ENCODE measurements around the gene DCTD.

The DCTD gene

DNA sequence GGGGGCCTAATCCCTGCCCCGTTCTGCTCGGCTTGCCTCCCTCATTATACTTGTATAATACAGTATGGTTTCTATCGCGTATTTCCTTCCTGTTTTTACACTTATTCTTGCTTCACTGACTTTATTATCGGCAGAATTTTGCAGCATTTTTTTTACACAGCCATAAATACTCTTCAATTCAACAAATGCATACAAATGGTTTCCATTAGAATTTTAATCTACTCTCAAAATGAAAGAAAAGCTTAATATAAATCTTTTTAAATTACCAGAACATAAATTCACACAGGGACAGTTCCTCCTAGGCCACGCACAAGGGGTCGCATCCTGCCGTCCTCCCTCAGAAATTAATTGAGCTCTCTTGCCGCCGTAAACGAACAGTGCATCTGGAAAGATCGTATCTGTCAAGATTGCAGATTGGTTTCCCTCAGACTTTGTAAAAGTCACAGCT is 42.9 kb downstream of the DCTD start:
- H3K4me3 ChIP-seq (ENCODE audit: low read length): no peak overlapping the region
- no peaks in the 10 kb centered on the region for H3K36me3 ChIP-seq (ENCODE audit: control insufficient read depth, insufficient read depth, low read length)
- no peak overlapping the region for H3K27ac ChIP-seq (ENCODE audit: low read depth, low read length)

DNA sequence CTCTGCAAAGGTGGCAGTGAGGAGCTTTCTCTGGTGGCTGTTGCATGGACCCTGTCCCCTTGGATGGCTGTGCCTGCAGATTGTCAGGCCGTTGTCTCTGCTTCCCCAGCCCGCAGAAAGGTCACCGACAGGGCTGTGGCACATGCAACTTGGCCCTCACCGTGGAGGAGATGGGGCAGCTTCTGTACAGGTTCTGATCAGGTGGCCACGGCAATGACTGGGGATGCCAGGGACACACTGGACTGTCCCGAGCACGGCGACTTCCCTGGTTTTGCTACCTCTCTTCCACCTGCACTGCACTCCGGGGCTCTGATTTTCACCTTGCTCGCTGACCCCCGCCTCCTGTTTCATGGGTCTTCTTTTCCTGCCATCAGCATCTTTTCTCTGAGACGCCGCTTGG is 43.5 kb downstream of the DCTD start:
- Histone ChIP-seq H3K4me3 (ENCODE audit: low read length) (no peak overlapping the region), H3K9ac (ENCODE audit: low read length) (no peak overlapping the region), H3K4me1 (ENCODE audit: control insufficient read depth, insufficient read depth, low read length) (no peaks in the 10 kb centered on the region), H3K27me3 (ENCODE audit: control insufficient read depth, insufficient read depth, low read length) (no peaks in the 10 kb centered on the region), H3K36me3 (ENCODE audit: control insufficient read depth, insufficient read depth, low read length) (no peaks in the 10 kb centered on the region), H3K27ac (ENCODE audit: low read depth, low read length) (no peak overlapping the region)

More for the DNA sequence above, 42.9 kb downstream of the DCTD start:
- H3K27me3 ChIP-seq (ENCODE audit: control insufficient read depth, insufficient read depth, low read length): no peaks in the 10 kb centered on the region
- H3K4me1 ChIP-seq (ENCODE audit: control insufficient read depth, insufficient read depth, low read length): no peaks in the 10 kb centered on the region
- no peak overlapping the region for H3K9ac ChIP-seq (ENCODE audit: low read length)

- Histone ChIP-seq H3K27ac (ENCODE audit: low read depth, low read length) (no peak overlapping the region), H3K27me3 (ENCODE audit: control insufficient read depth, insufficient read depth, low read length) (no peaks in the 10 kb centered on the region), H3K9ac (ENCODE audit: low read length) (no peak overlapping the region), H3K36me3 (ENCODE audit: control insufficient read depth, insufficient read depth, low read length) (no peaks in the 10 kb centered on the region), H3K4me1 (ENCODE audit: control insufficient read depth, insufficient read depth, low read length) (no peaks in the 10 kb centered on the region), H3K4me3 (ENCODE audit: low read length) (no peak overlapping the region)
These were observed 43.9 kb downstream of the DCTD start for GRCh38 chr4:182873289-182873688.

GRCh38 chr4:182872886-182873285 is 44.3 kb downstream of the DCTD start:
- no peaks in the 10 kb centered on the region for H3K4me1 ChIP-seq (ENCODE audit: control insufficient read depth, insufficient read depth, low read length)
- H3K36me3 ChIP-seq (ENCODE audit: control insufficient read depth, insufficient read depth, low read length): no peaks in the 10 kb centered on the region
- H3K27ac ChIP-seq (ENCODE audit: low read depth, low read length): no peak overlapping the region
- no peak overlapping the region for H3K9ac ChIP-seq (ENCODE audit: low read length)
- H3K4me3 ChIP-seq (ENCODE audit: low read length): no peak overlapping the region
- no peaks in the 10 kb centered on the region for H3K27me3 ChIP-seq (ENCODE audit: control insufficient read depth, insufficient read depth, low read length)

DNA sequence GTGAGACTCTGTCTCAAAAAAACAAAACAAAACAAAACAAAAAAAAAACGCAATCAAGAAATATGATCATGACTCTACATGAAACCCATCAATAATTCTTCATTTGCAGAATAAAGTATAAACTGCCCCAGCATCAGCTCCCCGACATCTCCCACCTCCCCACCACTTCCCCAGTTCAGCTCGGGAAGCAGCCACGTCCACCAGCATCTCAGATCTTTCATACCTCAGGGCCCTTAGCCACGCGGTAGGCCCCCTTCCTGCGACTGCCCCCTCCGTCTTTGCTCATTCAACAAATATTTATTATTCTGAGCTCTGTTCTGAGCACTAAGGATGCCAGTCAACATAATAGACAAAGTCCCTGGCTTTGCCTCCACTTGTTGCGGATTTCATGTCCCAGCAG is 45.6 kb downstream of the DCTD start:
- Histone ChIP-seq H3K4me3 (ENCODE audit: low read length) (no peak overlapping the region), H3K27me3 (ENCODE audit: control insufficient read depth, insufficient read depth, low read length) (no peaks in the 10 kb centered on the region), H3K9ac (ENCODE audit: low read length) (no peak overlapping the region), H3K36me3 (ENCODE audit: control insufficient read depth, insufficient read depth, low read length) (no peaks in the 10 kb centered on the region), H3K4me1 (ENCODE audit: control insufficient read depth, insufficient read depth, low read length) (no peaks in the 10 kb centered on the region), H3K27ac (ENCODE audit: low read depth, low read length) (no peak overlapping the region)

GRCh38 chr4:182869697-182870096 is 47.5 kb downstream of the DCTD start:
- H3K27ac ChIP-seq (ENCODE audit: low read depth, low read length): no peak overlapping the region
- no peak overlapping the region for H3K9ac ChIP-seq (ENCODE audit: low read length)
- no peak overlapping the region for H3K4me3 ChIP-seq (ENCODE audit: low read length)
- no peaks in the 10 kb centered on the region for H3K27me3 ChIP-seq (ENCODE audit: control insufficient read depth, insufficient read depth, low read length)
- H3K36me3 ChIP-seq (ENCODE audit: control insufficient read depth, insufficient read depth, low read length): no peaks in the 10 kb centered on the region
- H3K4me1 ChIP-seq (ENCODE audit: control insufficient read depth, insufficient read depth, low read length): no peaks in the 10 kb centered on the region

- H3K4me3 ChIP-seq (ENCODE audit: low read length): no peak overlapping the region
- no peak overlapping the region for H3K9ac ChIP-seq (ENCODE audit: low read length)
- no peaks in the 10 kb centered on the region for H3K36me3 ChIP-seq (ENCODE audit: control insufficient read depth, insufficient read depth, low read length)
- H3K27ac ChIP-seq (ENCODE audit: low read depth, low read length): no peak overlapping the region
- H3K27me3 ChIP-seq (ENCODE audit: control insufficient read depth, insufficient read depth, low read length): no peaks in the 10 kb centered on the region
- no peaks in the 10 kb centered on the region for H3K4me1 ChIP-seq (ENCODE audit: control insufficient read depth, insufficient read depth, low read length)
These were observed 50.4 kb downstream of the DCTD start for GRCh38 chr4:182866746-182867145.

- no peaks in the 10 kb centered on the region for H3K36me3 ChIP-seq (ENCODE audit: control insufficient read depth, insufficient read depth, low read length)
- H3K27me3 ChIP-seq (ENCODE audit: control insufficient read depth, insufficient read depth, low read length): no peaks in the 10 kb centered on the region
- no peaks in the 10 kb centered on the region for H3K4me1 ChIP-seq (ENCODE audit: control insufficient read depth, insufficient read depth, low read length)
- H3K9ac ChIP-seq (ENCODE audit: low read length): no peak overlapping the region
- H3K27ac ChIP-seq (ENCODE audit: low read depth, low read length): no peak overlapping the region
- H3K4me3 ChIP-seq (ENCODE audit: low read length): no peak overlapping the region
These were observed 53.7 kb downstream of the DCTD start for GRCh38 chr4:182863501-182863900.

DNA sequence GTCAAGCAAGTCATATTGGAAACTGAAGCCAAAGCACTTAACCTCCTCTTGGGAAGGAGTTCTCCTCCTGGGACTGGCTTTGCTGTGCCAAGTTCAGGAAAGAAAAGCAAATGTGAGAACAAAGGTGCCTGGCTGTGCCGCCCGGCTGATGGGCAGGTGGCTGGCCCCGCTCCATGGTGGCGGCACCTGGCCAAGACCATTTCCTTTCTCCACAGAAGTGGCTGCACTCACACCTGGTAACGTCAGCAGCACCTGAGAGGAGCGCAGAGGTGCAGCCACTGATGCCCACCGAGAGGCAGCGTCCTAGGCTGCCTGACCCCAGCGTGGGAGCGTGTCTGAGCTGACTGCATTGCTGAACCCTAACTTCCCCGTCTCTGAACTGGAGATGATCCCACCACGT is 54.3 kb downstream of the DCTD start:
- Histone ChIP-seq H3K9ac (ENCODE audit: low read length) (no peak overlapping the region), H3K27ac (ENCODE audit: low read depth, low read length) (no peak overlapping the region), H3K4me3 (ENCODE audit: low read length) (no peak overlapping the region), H3K27me3 (ENCODE audit: control insufficient read depth, insufficient read depth, low read length) (no peaks in the 10 kb centered on the region), H3K36me3 (ENCODE audit: control insufficient read depth, insufficient read depth, low read length) (no peaks in the 10 kb centered on the region), H3K4me1 (ENCODE audit: control insufficient read depth, insufficient read depth, low read length) (no peaks in the 10 kb centered on the region)

- no peak overlapping the region for H3K9ac ChIP-seq (ENCODE audit: low read length)
- H3K27me3 ChIP-seq (ENCODE audit: control insufficient read depth, insufficient read depth, low read length): no peaks in the 10 kb centered on the region
- no peak overlapping the region for H3K4me3 ChIP-seq (ENCODE audit: low read length)
- no peaks in the 10 kb centered on the region for H3K4me1 ChIP-seq (ENCODE audit: control insufficient read depth, insufficient read depth, low read length)
- H3K27ac ChIP-seq (ENCODE audit: low read depth, low read length): no peak overlapping the region
- no peaks in the 10 kb centered on the region for H3K36me3 ChIP-seq (ENCODE audit: control insufficient read depth, insufficient read depth, low read length)
These were observed 54.9 kb downstream of the DCTD start for GRCh38 chr4:182862141-182862875.

GRCh38 chr4:182861346-182861745 is 55.8 kb downstream of the DCTD start:
- Histone ChIP-seq H3K4me3 (ENCODE audit: low read length) (no peak overlapping the region), H3K36me3 (ENCODE audit: control insufficient read depth, insufficient read depth, low read length) (no peaks in the 10 kb centered on the region), H3K9ac (ENCODE audit: low read length) (no peak overlapping the region), H3K27ac (ENCODE audit: low read depth, low read length) (no peak overlapping the region), H3K4me1 (ENCODE audit: control insufficient read depth, insufficient read depth, low read length) (no peaks in the 10 kb centered on the region), H3K27me3 (ENCODE audit: control insufficient read depth, insufficient read depth, low read length) (no peaks in the 10 kb centered on the region)

DNA sequence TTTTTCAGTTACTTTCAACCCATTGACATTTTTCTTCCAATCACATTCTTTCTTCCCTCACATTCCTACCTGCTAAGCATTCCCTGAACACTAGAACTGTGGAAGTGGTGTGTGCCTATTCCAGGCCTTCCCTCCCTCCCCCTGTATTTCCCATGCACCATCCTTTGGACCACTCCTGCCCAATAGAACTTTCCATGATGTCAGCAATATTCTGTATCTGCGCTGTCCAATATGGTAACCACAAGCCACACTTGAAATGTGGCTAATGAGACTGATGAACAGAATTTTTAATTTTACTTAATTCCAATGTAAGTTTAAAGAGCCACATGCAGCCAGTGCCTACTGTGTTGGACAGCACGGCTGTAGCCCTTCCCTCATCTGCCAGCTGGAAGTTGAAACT is 57.5 kb downstream of the DCTD start:
- Histone ChIP-seq H3K36me3 (ENCODE audit: control insufficient read depth, insufficient read depth, low read length) (no peaks in the 10 kb centered on the region), H3K27ac (ENCODE audit: low read depth, low read length) (no peak overlapping the region), H3K9ac (ENCODE audit: low read length) (no peak overlapping the region), H3K27me3 (ENCODE audit: control insufficient read depth, insufficient read depth, low read length) (no peaks in the 10 kb centered on the region), H3K4me1 (ENCODE audit: control insufficient read depth, insufficient read depth, low read length) (no peaks in the 10 kb centered on the region), H3K4me3 (ENCODE audit: low read length) (no peak overlapping the region)

DNA sequence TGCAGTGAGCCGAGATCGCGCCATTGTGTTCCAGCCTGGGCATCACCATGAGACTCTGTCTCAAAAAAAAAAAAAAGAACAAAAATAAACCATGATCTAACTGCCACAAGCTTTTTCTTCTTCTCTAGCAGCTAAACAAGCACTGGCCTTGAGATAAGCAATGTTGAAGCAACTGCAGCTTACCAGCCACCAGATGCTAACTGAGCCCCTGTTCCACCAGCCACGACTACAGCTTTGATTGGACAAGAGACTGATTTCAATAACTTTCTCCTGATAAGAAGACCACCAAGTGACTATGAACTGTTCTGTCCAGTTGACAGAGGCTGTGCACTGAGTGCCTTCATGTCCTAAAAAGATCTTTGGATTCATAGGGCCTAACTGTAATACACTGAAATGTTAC is 58.5 kb downstream of the DCTD start:
- Histone ChIP-seq H3K27me3 (ENCODE audit: control insufficient read depth, insufficient read depth, low read length) (no peaks in the 10 kb centered on the region), H3K27ac (ENCODE audit: low read depth, low read length) (no peak overlapping the region), H3K36me3 (ENCODE audit: control insufficient read depth, insufficient read depth, low read length) (no peaks in the 10 kb centered on the region), H3K4me1 (ENCODE audit: control insufficient read depth, insufficient read depth, low read length) (no peaks in the 10 kb centered on the region), H3K4me3 (ENCODE audit: low read length) (no peak overlapping the region), H3K9ac (ENCODE audit: low read length) (no peak overlapping the region)
